SJCRH30 (cell line): ENCODE results near the gene COQ8A. TPM values are rescaled to one million over a fixed set of nuclear protein-coding genes. Genes with fewer than 3 reads are reported as not detected.

ENCODE experiments used
- DNase-seq, 2 experiments: peaks; one replicate each; pipeline ENCODE4 v3.0.0-alpha.2; 2015 to 2020
- H3K27ac ChIP-seq: fragments of 250-450 bp; sonication (Bioruptor Pico); 2 replicates; pipeline ENCODE4 v1.5.1; 2020; ENCODE audit warnings: mild to moderate bottlenecking, moderate library complexity
- H3K27me3 ChIP-seq: fragments of 250-450 bp; sonication (Bioruptor Pico); 2 replicates; pipeline ENCODE4 v1.5.1; 2020; ENCODE audit warnings: mild to moderate bottlenecking, moderate library complexity
- H3K36me3 ChIP-seq: fragments of 250-450 bp; sonication (Bioruptor Pico); 2 replicates; pipeline ENCODE4 v1.5.1; 2020; ENCODE audit warnings: mild to moderate bottlenecking, moderate library complexity
- H3K4me1 ChIP-seq: fragments of 250-450 bp; sonication (Bioruptor Pico); 2 replicates; pipeline ENCODE4 v1.5.1; 2020; ENCODE audit warnings: mild to moderate bottlenecking, moderate library complexity
- H3K4me3 ChIP-seq: fragments of 250-450 bp; sonication (Bioruptor Pico); 2 replicates; pipeline ENCODE4 v1.5.1; 2020; ENCODE audit warnings: mild to moderate bottlenecking, moderate library complexity
- H3K9me3 ChIP-seq: fragments of 250-450 bp; sonication (Bioruptor Pico); replicated peaks from 2 replicates; pipeline ENCODE4 v1.5.1; 2020; ENCODE audit warnings: mild to moderate bottlenecking, moderate library complexity
- total RNA-seq: library from RNA; depleted of rRNA; stranded (reverse); fragments of >200 nt; shearing (Covaris generic); gene quantifications from 2 replicates; pipeline ENCODE4 v1.2.3, GENCODE V29; 2014; rRNA removed

COQ8A gene
- total RNA-seq, 1 experiment from 2014 or later = 26.9 TPM

GRCh38 chr1:227009937-227010336, 69.8 kb downstream of the COQ8A start:
- Histone ChIP-seq H3K27me3 (no peaks in the 10 kb centered on the region), H3K27ac (no peak overlapping the region), H3K36me3 (peaks cover 25% of the 10 kb centered on the region), H3K4me3 (no peak overlapping the region), H3K4me1 (no peaks in the 10 kb centered on the region), H3K9me3 (no peaks in the 10 kb centered on the region)
- peak in 1 of 2 experiments; percentile 36 for DNase-seq

GRCh38 chr1:227010645-227011044, 70.6 kb downstream of the COQ8A start:
- Histone ChIP-seq H3K27ac (no peak overlapping the region), H3K4me3 (no peak overlapping the region), H3K4me1 (no peaks in the 10 kb centered on the region), H3K27me3 (no peaks in the 10 kb centered on the region), H3K36me3 (peaks cover 23% of the 10 kb centered on the region), H3K9me3 (no peaks in the 10 kb centered on the region)
- no peak for DNase-seq

- Histone ChIP-seq H3K9me3 (no peaks in the 10 kb centered on the region), H3K4me1 (no peaks in the 10 kb centered on the region), H3K27me3 (no peaks in the 10 kb centered on the region), H3K4me3 (no peak overlapping the region), H3K27ac (no peak overlapping the region), H3K36me3 (peaks cover 33% of the 10 kb centered on the region)
- no peak for DNase-seq
Observed at GRCh38 chr1:227016990-227017389, 76.9 kb downstream of the COQ8A start.

- Histone ChIP-seq H3K27ac (no peak overlapping the region), H3K27me3 (no peaks in the 10 kb centered on the region), H3K4me3 (no peak overlapping the region), H3K9me3 (no peaks in the 10 kb centered on the region), H3K36me3 (peaks cover 57% of the 10 kb centered on the region), H3K4me1 (no peaks in the 10 kb centered on the region)
- no peak for DNase-seq
Observed at GRCh38 chr1:227032396-227032795, 92.3 kb downstream of the COQ8A start.

GRCh38 chr1:227033880-227034279, 93.8 kb downstream of the COQ8A start:
- Histone ChIP-seq H3K4me3 (no peak overlapping the region), H3K4me1 (no peaks in the 10 kb centered on the region), H3K27me3 (no peaks in the 10 kb centered on the region), H3K9me3 (no peaks in the 10 kb centered on the region), H3K36me3 (peaks cover 49% of the 10 kb centered on the region), H3K27ac (no peak overlapping the region)
- DNase-seq = no peak

- no peaks in the 10 kb centered on the region for H3K4me1 ChIP-seq
- no peaks in the 10 kb centered on the region for H3K27me3 ChIP-seq
- peaks cover 48% of the 10 kb centered on the region for H3K36me3 ChIP-seq
- no peak overlapping the region for H3K27ac ChIP-seq
- no peaks in the 10 kb centered on the region for H3K9me3 ChIP-seq
- H3K4me3 ChIP-seq = no peak overlapping the region
- no peak for DNase-seq
Observed at GRCh38 chr1:227035316-227035715, 95.2 kb downstream of the COQ8A start.

GRCh38 chr1:227037121-227037520, 97.0 kb downstream of the COQ8A start:
- H3K9me3 ChIP-seq = no peaks in the 10 kb centered on the region
- DNase-seq = no peak
- no peaks in the 10 kb centered on the region for H3K4me1 ChIP-seq
- H3K27me3 ChIP-seq = no peaks in the 10 kb centered on the region
- H3K27ac ChIP-seq = no peak overlapping the region
- H3K36me3 ChIP-seq = peaks cover 44% of the 10 kb centered on the region
- H3K4me3 ChIP-seq = no peak overlapping the region

Other genes with a start within 250 kb of the COQ8A start
- gene ITPKB, start 201.0 kb upstream of the COQ8A start, total RNA-seq = 22.5 and 23.2 TPM in 2 replicates
- 41.4 and 45.2 TPM in 2 replicates for gene PSEN2, start 69.7 kb upstream of the COQ8A start, total RNA-seq